ENCODE data around the gene PLB1.

GRCh38 chr2:28558918-28559317 is 63.1 kb downstream of the PLB1 start:
- TF ChIP-seq CTCF (conservative IDR thresholded peaks at IDR 0.05; ENCODE audit: low read length) (no peak), EZH2phosphoT487 (IDR thresholded peaks at IDR 0.05; ENCODE audit: borderline replicate concordance) (no peak)
